ENCODE results near the gene FRMD4A.

Gene FRMD4A

GRCh38 chr10:14153570-14154055, 177.1 kb downstream of the FRMD4A start:
- TF ChIP-seq CEBPB (IDR thresholded peaks at IDR 0.05), result no peak
- no peak for TF ChIP-seq EP300 (IDR thresholded peaks at IDR 0.05; ENCODE audit: borderline replicate concordance)
- no peak for TF ChIP-seq TEAD4 (IDR thresholded peaks at IDR 0.05)
- no peak for TF ChIP-seq YY1 (IDR thresholded peaks at IDR 0.05; ENCODE audit: low read depth)
- TF ChIP-seq CREB1 (IDR thresholded peaks at IDR 0.05; ENCODE audit: low read depth), result no peak
- TF ChIP-seq REST (IDR thresholded peaks at IDR 0.05; ENCODE audit: low read depth), result no peak
- no peak for TF ChIP-seq EGR1 (IDR thresholded peaks at IDR 0.05)
- TF ChIP-seq RAD21 (IDR thresholded peaks at IDR 0.05; ENCODE audit: low read depth), result no peak
- no peak for TF ChIP-seq NFIC (IDR thresholded peaks at IDR 0.05)
- TF ChIP-seq ZBTB7A (IDR thresholded peaks at IDR 0.05; ENCODE audit: low read depth), result no peak
- TF ChIP-seq USF1 (IDR thresholded peaks at IDR 0.05), result no peak
- no peak for TF ChIP-seq TAF1 (IDR thresholded peaks at IDR 0.05; ENCODE audit: low read depth)
- TF ChIP-seq MAX (IDR thresholded peaks at IDR 0.05), result no peak

GRCh38 chr10:14151571-14151970, 179.2 kb downstream of the FRMD4A start:
- TF ChIP-seq CEBPB (IDR thresholded peaks at IDR 0.05) (no peak), CREB1 (IDR thresholded peaks at IDR 0.05; ENCODE audit: low read depth) (no peak), RAD21 (IDR thresholded peaks at IDR 0.05; ENCODE audit: low read depth) (no peak)

- TF ChIP-seq FOXM1 (IDR thresholded peaks at IDR 0.05; ENCODE audit: borderline replicate concordance, low read depth) (no peak), REST (IDR thresholded peaks at IDR 0.05; ENCODE audit: low read depth) (no peak), ZBTB7A (IDR thresholded peaks at IDR 0.05; ENCODE audit: low read depth) (no peak), YY1 (IDR thresholded peaks at IDR 0.05; ENCODE audit: low read depth) (no peak), USF1 (IDR thresholded peaks at IDR 0.05) (no peak), EP300 (IDR thresholded peaks at IDR 0.05; ENCODE audit: borderline replicate concordance) (no peak), CEBPB (IDR thresholded peaks at IDR 0.05) (no peak), EGR1 (IDR thresholded peaks at IDR 0.05) (no peak), TCF12 (IDR thresholded peaks at IDR 0.05; ENCODE audit: low read depth) (no peak), CREB1 (IDR thresholded peaks at IDR 0.05; ENCODE audit: low read depth) (no peak), NFIC (IDR thresholded peaks at IDR 0.05) (no peak)
Measured at GRCh38 chr10:14150526-14150925, 180.2 kb downstream of the FRMD4A start.

- TF ChIP-seq USF1 (IDR thresholded peaks at IDR 0.05), result no peak
- TF ChIP-seq ZBTB7A (IDR thresholded peaks at IDR 0.05; ENCODE audit: low read depth), result no peak
- TF ChIP-seq EP300 (IDR thresholded peaks at IDR 0.05; ENCODE audit: borderline replicate concordance), result no peak
- no peak for TF ChIP-seq YY1 (IDR thresholded peaks at IDR 0.05; ENCODE audit: low read depth)
- no peak for TF ChIP-seq MAX (IDR thresholded peaks at IDR 0.05)
- no peak for TF ChIP-seq RAD21 (IDR thresholded peaks at IDR 0.05; ENCODE audit: low read depth)
- no peak for TF ChIP-seq REST (IDR thresholded peaks at IDR 0.05; ENCODE audit: low read depth)
- TF ChIP-seq CREB1 (IDR thresholded peaks at IDR 0.05; ENCODE audit: low read depth), result no peak
- no peak for TF ChIP-seq TAF1 (IDR thresholded peaks at IDR 0.05; ENCODE audit: low read depth)
- no peak for TF ChIP-seq TEAD4 (IDR thresholded peaks at IDR 0.05)
- TF ChIP-seq FOXM1 (IDR thresholded peaks at IDR 0.05; ENCODE audit: borderline replicate concordance, low read depth), result no peak
- TF ChIP-seq TCF12 (IDR thresholded peaks at IDR 0.05; ENCODE audit: low read depth), result no peak
- no peak for TF ChIP-seq NFIC (IDR thresholded peaks at IDR 0.05)
- TF ChIP-seq EGR1 (IDR thresholded peaks at IDR 0.05), result no peak
- TF ChIP-seq CEBPB (IDR thresholded peaks at IDR 0.05), result no peak
Measured at GRCh38 chr10:14146501-14146900, 184.2 kb downstream of the FRMD4A start.

All from Ishikawa (cell line).